ENCODE results near the gene ETV5.

ETV5 gene

GRCh38 chr3:185997130-185997529 is 111.8 kb downstream of the ETV5 start:
- no peak overlapping the region for H3K4me3 ChIP-seq (replicated peaks; ENCODE audit: low read depth, low read length)
- DNase-seq (ENCODE audit: low read depth): no peak
- TF ChIP-seq, protein P1, sequence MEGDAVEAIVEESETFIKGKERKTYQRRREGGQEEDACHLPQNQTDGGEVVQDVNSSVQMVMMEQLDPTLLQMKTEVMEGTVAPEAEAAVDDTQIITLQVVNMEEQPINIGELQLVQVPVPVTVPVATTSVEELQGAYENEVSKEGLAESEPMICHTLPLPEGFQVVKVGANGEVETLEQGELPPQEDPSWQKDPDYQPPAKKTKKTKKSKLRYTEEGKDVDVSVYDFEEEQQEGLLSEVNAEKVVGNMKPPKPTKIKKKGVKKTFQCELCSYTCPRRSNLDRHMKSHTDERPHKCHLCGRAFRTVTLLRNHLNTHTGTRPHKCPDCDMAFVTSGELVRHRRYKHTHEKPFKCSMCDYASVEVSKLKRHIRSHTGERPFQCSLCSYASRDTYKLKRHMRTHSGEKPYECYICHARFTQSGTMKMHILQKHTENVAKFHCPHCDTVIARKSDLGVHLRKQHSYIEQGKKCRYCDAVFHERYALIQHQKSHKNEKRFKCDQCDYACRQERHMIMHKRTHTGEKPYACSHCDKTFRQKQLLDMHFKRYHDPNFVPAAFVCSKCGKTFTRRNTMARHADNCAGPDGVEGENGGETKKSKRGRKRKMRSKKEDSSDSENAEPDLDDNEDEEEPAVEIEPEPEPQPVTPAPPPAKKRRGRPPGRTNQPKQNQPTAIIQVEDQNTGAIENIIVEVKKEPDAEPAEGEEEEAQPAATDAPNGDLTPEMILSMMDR (IDR thresholded peaks at IDR 0.05; ENCODE audit: low read length, missing control alignments): no peak
